Astrocyte of the cerebellum (primary cell): ENCODE measurements around the gene ZNF688.

Experiments used
- DNase-seq: peaks from one replicate; pipeline ENCODE4 v3.0.0-alpha.2; 2011; ENCODE audit warnings: low read depth
- H3K4me3 ChIP-seq: 2 replicates; pipeline ENCODE4 v1.5.1; 2011; ENCODE audit warnings: mild to moderate bottlenecking, low read depth, low read length, moderate library complexity
- CTCF ChIP-seq: IDR thresholded peaks from 2 replicates; pipeline ENCODE4 v1.5.1; 2012; ENCODE audit warnings: low read length, low read depth, moderate library complexity, mild to moderate bottlenecking; ENCODE audit errors: missing control alignments
- in situ Hi-C: cut with HindIII; loops from 2 replicates; pipeline ENCODE4 v1.10.0; 2017; ENCODE audit warnings: low sequenced_read_pairs

Gene ZNF688

DNA sequence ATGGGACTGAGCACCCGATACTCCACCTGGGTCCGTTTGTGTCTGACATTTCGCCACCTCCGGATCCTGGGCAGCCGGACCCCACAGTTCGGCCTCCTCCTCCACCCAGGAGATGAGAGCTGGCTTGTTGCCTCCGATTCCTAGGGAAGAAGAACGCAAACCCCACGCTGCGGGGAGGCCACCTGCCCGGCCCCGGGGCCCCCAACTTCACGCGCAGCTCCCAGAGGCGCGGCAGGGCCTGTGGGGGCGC, 13.9 kb downstream of the ZNF688 start:
- peak overlapping the region; percentile 83 for H3K4me3 ChIP-seq
- peak; percentile 3 for TF ChIP-seq CTCF
- in situ Hi-C loops: no loop called here
- no peak for DNase-seq

DNA sequence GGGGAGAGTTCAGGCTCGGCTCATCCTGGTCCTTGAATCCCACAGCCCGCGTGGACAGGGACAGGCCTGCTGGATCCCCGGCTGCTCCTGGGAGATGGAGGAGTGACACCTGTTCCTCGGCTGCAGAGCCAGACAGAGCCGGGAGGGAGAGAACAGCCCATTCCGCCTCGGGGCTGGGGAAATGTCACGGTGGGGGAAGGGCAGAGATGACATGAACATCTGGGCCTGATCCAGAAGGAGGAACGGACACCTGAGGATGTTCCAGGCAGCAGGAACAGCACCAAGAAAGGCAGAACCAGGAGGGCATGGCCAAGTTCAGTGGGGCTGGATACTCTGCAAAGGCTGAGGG, 15.4 kb downstream of the ZNF688 start:
- no peak for DNase-seq
- H3K4me3 ChIP-seq: no peak overlapping the region
- no peak for TF ChIP-seq CTCF
- in situ Hi-C loops: no loop called here

GRCh38 chr16:30555315-30556124, 16.0 kb downstream of the ZNF688 start:
- in situ Hi-C loops: no loop called here
- no peak for DNase-seq
- no peak for TF ChIP-seq CTCF
- no peak overlapping the region for H3K4me3 ChIP-seq

- in situ Hi-C loops: no loop called here
- TF ChIP-seq CTCF: no peak
- H3K4me3 ChIP-seq: no peak overlapping the region
- no peak for DNase-seq
Measured at GRCh38 chr16:30554557-30555314, 16.8 kb downstream of the ZNF688 start.

DNA sequence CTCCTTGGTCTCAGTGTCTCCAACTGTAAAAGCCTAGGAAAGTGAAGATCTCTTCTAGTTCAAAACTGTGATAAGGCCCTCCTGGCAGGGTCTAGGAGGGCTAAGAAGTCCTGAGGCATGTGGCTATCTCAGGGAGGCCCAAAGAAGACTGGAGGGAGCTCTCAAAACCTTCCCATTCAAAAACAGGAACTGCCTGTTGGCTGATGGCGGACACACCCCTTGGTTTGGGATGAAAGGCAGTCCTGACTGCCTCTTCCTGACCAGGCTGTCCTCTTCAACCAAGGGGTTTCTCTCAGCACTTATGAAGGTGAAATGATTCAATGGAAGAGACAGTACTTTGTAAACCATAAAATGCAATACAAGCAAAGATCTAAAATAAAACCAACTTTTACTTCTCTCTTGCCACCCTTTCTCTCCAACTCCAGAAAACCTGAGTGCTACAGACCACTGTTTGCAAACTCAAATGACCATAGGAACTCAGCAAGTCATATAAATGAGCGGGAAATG, 18.1 kb downstream of the ZNF688 start:
- no peak for DNase-seq
- no peak overlapping the region for H3K4me3 ChIP-seq
- no peak for TF ChIP-seq CTCF
- in situ Hi-C loops: no loop called here

- in situ Hi-C loops: no loop called here
- no peak overlapping the region for H3K4me3 ChIP-seq
- no peak for DNase-seq
- no peak for TF ChIP-seq CTCF
Measured at GRCh38 chr16:30552956-30553355, 18.6 kb downstream of the ZNF688 start.
